Common myeloid progenitor, CD34-positive (primary cell): ENCODE data around the gene MARCHF3.

Experiments used
- CTCF ChIA-PET: fragments of 350-600 bp; sonication (Branson Sonifier 250); formaldehyde crosslinking; loops from one replicate; lab custom pipeline; 2021; ENCODE audit warnings: antibody characterized with exemption; lab: Charles Lee
- POLR2A ChIA-PET: fragments of 350-600 bp; sonication (Branson Sonifier 250); formaldehyde crosslinking; loops from one replicate; lab custom pipeline; 2021; ENCODE audit warnings: antibody characterized with exemption; lab: Charles Lee
- DNase-seq, 3 donors: peaks; one replicate each; pipeline versions ENCODE4 v3.0.0 to v3.0.0-alpha.2; 2013
- H3K27ac ChIP-seq, 2 experiments: 1 replicate in 1 of 2; 2 replicates in 1 of 2; pipeline ENCODE4 v1.7.0; 2013; ENCODE audit warnings: inconsistent platforms in 2 of 2, low read length in 2 of 2, mild to moderate bottlenecking in 2 of 2, low read depth in 1 of 2, moderate library complexity in 1 of 2; ENCODE audit not compliant: severe bottlenecking in 2 of 2, insufficient read depth in 1 of 2, poor library complexity in 1 of 2
- H3K27me3 ChIP-seq, 5 experiments: replicated peaks in 2 of 5; 1 replicate in 3 of 5; 2 replicates in 2 of 5; pipeline versions ENCODE4 v1.6.1 to v1.7.0; 2013; ENCODE audit warnings: low read length in 4 of 5, mild to moderate bottlenecking in 2 of 5, moderate library complexity in 2 of 5, inconsistent platforms in 1 of 5; ENCODE audit not compliant: insufficient read depth in 5 of 5, control insufficient read depth in 4 of 5
- H3K36me3 ChIP-seq, 4 experiments: 1 replicate in 2 of 4; 2 replicates in 2 of 4; pipeline versions ENCODE4 v1.6.1 to v1.7.0; 2013; ENCODE audit warnings: low read length in 3 of 4, control low read depth in 1 of 4, mild to moderate bottlenecking in 1 of 4; ENCODE audit not compliant: control insufficient read depth in 4 of 4, insufficient read depth in 4 of 4
- H3K4me1 ChIP-seq, 4 experiments: 1 replicate in 3 of 4; 2 replicates in 1 of 4; pipeline versions ENCODE4 v1.6.1 to v1.7.1; 2013; ENCODE audit warnings: low read length in 3 of 4, mild to moderate bottlenecking in 3 of 4, control low read depth in 1 of 4, inconsistent platforms in 1 of 4, moderate library complexity in 1 of 4; ENCODE audit not compliant: control insufficient read depth in 4 of 4, insufficient read depth in 4 of 4; ENCODE audit errors: control extremely low read depth in 1 of 4
- H3K4me3 ChIP-seq, 7 experiments: 1 replicate in 4 of 7; 2 replicates in 3 of 7; pipeline versions ENCODE4 v1.5.1 to v1.7.0; 2013; ENCODE audit warnings: mild to moderate bottlenecking in 7 of 7, low read length in 6 of 7, moderate library complexity in 6 of 7, inconsistent platforms in 2 of 7, low read depth in 2 of 7, control low read depth in 1 of 7; ENCODE audit not compliant: insufficient read depth in 4 of 7, control insufficient read depth in 1 of 7; ENCODE audit errors: extremely low read depth in 1 of 7
- H3K9me3 ChIP-seq, 5 experiments: 1 replicate in 4 of 5; 2 replicates in 1 of 5; pipeline versions ENCODE4 v1.6.1 to v1.7.1; 2013; ENCODE audit warnings: low read length in 4 of 5, mild to moderate bottlenecking in 2 of 5, inconsistent platforms in 1 of 5, low read depth in 1 of 5, moderate library complexity in 1 of 5; ENCODE audit not compliant: control insufficient read depth in 4 of 5, insufficient read depth in 2 of 5; ENCODE audit errors: control extremely low read depth in 1 of 5
- WGBS: methylation state at CpG from one replicate; pipeline ENCODE4 v1.1.5; 2013; ENCODE audit not compliant: insufficient coverage; 5-methylcytosine and 5-hydroxymethylcytosine counted together

The MARCHF3 gene

GRCh38 chr5:126936775-126937418 lies 93.5 kb downstream of the MARCHF3 start:
- POLR2A ChIA-PET = no interaction called here
- H3K36me3 ChIP-seq = no peaks in the 10 kb centered on the region
- 59% methylated on average over 3 of the region's 4 CpGs for WGBS
- no peaks in the 10 kb centered on the region for H3K27me3 ChIP-seq
- H3K27ac ChIP-seq = no peak overlapping the region
- H3K9me3 ChIP-seq = no peaks in the 10 kb centered on the region
- CTCF ChIA-PET = interaction anchor here (0.9 kb wide), 1 partner anchor 13 kb away, joined by 4 read pairs; no protein-coding TSS in a partner anchor
- H3K4me3 ChIP-seq = no peak overlapping the region
- DNase-seq = no peak
- H3K4me1 ChIP-seq = peaks cover 0 to 6% (median 1%) of the 10 kb centered on the region in 4 experiments

GRCh38 chr5:126931963-126932660 lies 98.2 kb downstream of the MARCHF3 start:
- Histone ChIP-seq H3K27ac (no peak overlapping the region), H3K4me3 (no peak overlapping the region), H3K9me3 (no peaks in the 10 kb centered on the region), H3K4me1 (peaks cover 0 to 9% (median 1%) of the 10 kb centered on the region in 4 experiments), H3K27me3 (no peaks in the 10 kb centered on the region), H3K36me3 (no peaks in the 10 kb centered on the region)
- DNase-seq = no peak
- ChIA-PET POLR2A (no interaction called here), CTCF (interaction anchor here (0.6 to 1.2 kb wide), 3 partner anchors 14 to 131 kb away, joined by 3 read pairs; no protein-coding TSS in a partner anchor)
- 100% methylated on average over 1 of the region's 3 CpGs for WGBS

- Histone ChIP-seq H3K9me3 (no peaks in the 10 kb centered on the region), H3K36me3 (no peaks in the 10 kb centered on the region), H3K4me1 (peaks cover 0 to 3% (median 0%) of the 10 kb centered on the region in 4 experiments), H3K4me3 (no peak overlapping the region), H3K27me3 (no peaks in the 10 kb centered on the region), H3K27ac (no peak overlapping the region)
- CTCF ChIA-PET = no interaction called here
- WGBS = 100% methylated on average over 1 of the region's 3 CpGs
- POLR2A ChIA-PET = interaction anchor here (0.6 kb wide), 1 partner anchor 75 kb away, joined by 3 read pairs; no protein-coding TSS in a partner anchor
- DNase-seq = no peak
Measured at GRCh38 chr5:126928041-126928440, 102.3 kb downstream of the MARCHF3 start.

GRCh38 chr5:126927429-126927828 lies 102.9 kb downstream of the MARCHF3 start:
- Histone ChIP-seq H3K4me1 (peaks cover 0 to 3% (median 0%) of the 10 kb centered on the region in 4 experiments), H3K27me3 (no peaks in the 10 kb centered on the region), H3K4me3 (no peak overlapping the region), H3K27ac (no peak overlapping the region), H3K36me3 (no peaks in the 10 kb centered on the region), H3K9me3 (no peaks in the 10 kb centered on the region)
- WGBS = no CpG with 5 or more reads among the region's 1 CpG
- CTCF ChIA-PET = no interaction called here
- POLR2A ChIA-PET = interaction anchor here (0.6 kb wide), 1 partner anchor 74 kb away, joined by 3 read pairs; no protein-coding TSS in a partner anchor
- no peak for DNase-seq

GRCh38 chr5:126926187-126926586 lies 104.2 kb downstream of the MARCHF3 start:
- CTCF ChIA-PET = interaction anchor here (0.7 to 1.1 kb wide), 4 partner anchors 11 to 44 kb away, joined by 3 read pairs; no protein-coding TSS in a partner anchor
- Histone ChIP-seq H3K27ac (no peak overlapping the region), H3K9me3 (no peaks in the 10 kb centered on the region), H3K27me3 (no peaks in the 10 kb centered on the region), H3K4me1 (peaks cover 2 to 13% (median 9%) of the 10 kb centered on the region in 4 experiments), H3K36me3 (no peaks in the 10 kb centered on the region), H3K4me3 (no peak overlapping the region)
- 95% methylated on average over 2 of the region's 2 CpGs for WGBS
- DNase-seq = no peak
- POLR2A ChIA-PET = interaction anchor here (0.6 kb wide), 1 partner anchor 977 kb away, joined by 4 read pairs; no protein-coding TSS in a partner anchor

- H3K4me3 ChIP-seq = no peak overlapping the region
- H3K36me3 ChIP-seq = no peaks in the 10 kb centered on the region
- peaks cover 2 to 14% (median 11%) of the 10 kb centered on the region in 4 experiments for H3K4me1 ChIP-seq
- no peaks in the 10 kb centered on the region for H3K9me3 ChIP-seq
- WGBS = 97% methylated on average over 3 of the region's 3 CpGs
- POLR2A ChIA-PET = no interaction called here
- no peaks in the 10 kb centered on the region for H3K27me3 ChIP-seq
- DNase-seq = no peak
- CTCF ChIA-PET = interaction anchor here (0.7 to 1.1 kb wide), 3 partner anchors 10 to 26 kb away, joined by 3 read pairs; no protein-coding TSS in a partner anchor
- no peak overlapping the region for H3K27ac ChIP-seq
Measured at GRCh38 chr5:126925482-126925881, 104.9 kb downstream of the MARCHF3 start.
